GM12878 (cell line): ENCODE results near the gene SSB.

ENCODE experiments used
- CTCF ChIP-seq, 3 experiments: IDR thresholded peaks in 2 of 3; conservative IDR thresholded peaks in 1 of 3; 2 replicates each; pipeline ENCODE4 v1.5.1; 2011; ENCODE audit warnings: low read depth in 3 of 3, low read length in 3 of 3, mild to moderate bottlenecking in 3 of 3, control low read depth in 2 of 3, moderate library complexity in 2 of 3, inconsistent platforms in 1 of 3, mixed read lengths in 1 of 3; ENCODE audit not compliant: control insufficient read depth in 2 of 3, insufficient read depth in 1 of 3; ENCODE audit errors: extremely low read depth in 1 of 3
- WRNIP1 ChIP-seq: IDR thresholded peaks from 2 replicates; pipeline ENCODE4 v1.6.1; 2011; ENCODE audit warnings: low read depth, low read length, improper control_type of control experiment, borderline replicate concordance

- TF ChIP-seq CTCF (IDR thresholded peaks at IDR 0.05 in 2 of 3, conservative IDR thresholded peaks at IDR 0.05 in 1 of 3; ENCODE audit: control insufficient read depth in 2 of 3, extremely low read depth in 1 of 3, insufficient read depth in 1 of 3, low read depth in 3 of 3, low read length in 3 of 3) (no peak), WRNIP1 (no peak)
Observed at GRCh38 chr2:169819106-169819505, 20.4 kb downstream of the SSB start.
